Upper lobe of right lung (tissue), 1 donor: Measurements from ENCODE around the gene DCTN3. TPM values are rescaled to one million over a fixed set of nuclear protein-coding genes. Genes with fewer than 3 reads are reported as not detected.
A peak's percentile ranks its signal among the peaks of the same experiment; 100 is the strongest.

Experiments used
- ATAC-seq: fragments of 200-7000 bp; cut with Tn5 transposase; one replicate; pipeline ENCODE4 v1.9.1; 2020; ENCODE audit warnings: mild to moderate bottlenecking, moderate library complexity
- DNase-seq: peaks from one replicate; pipeline ENCODE4 v3.0.0-alpha.2; 2020
- H3K27ac ChIP-seq: fragments of 200-600 bp; one replicate; pipeline ENCODE4 v1.8.0; 2022
- H3K27me3 ChIP-seq: fragments of 200-600 bp; one replicate; pipeline ENCODE4 v1.8.0; 2022; ENCODE audit warnings: mild to moderate bottlenecking
- H3K36me3 ChIP-seq: fragments of 200-600 bp; one replicate; pipeline ENCODE4 v1.8.0; 2022
- H3K4me1 ChIP-seq: fragments of 200-600 bp; one replicate; pipeline ENCODE4 v1.8.0; 2022
- H3K4me3 ChIP-seq: fragments of 200-600 bp; one replicate; pipeline ENCODE4 v1.8.0; 2022; ENCODE audit warnings: mild to moderate bottlenecking
- H3K9me3 ChIP-seq: fragments of 200-600 bp; one replicate; pipeline ENCODE4 v1.8.0; 2022
- CTCF ChIP-seq: fragments of 200-600 bp; IDR thresholded peaks from one replicate; pipeline ENCODE4 v1.8.0; 2022; ENCODE audit warnings: antibody characterized with exemption
- intact Hi-C: fragments of 100-400 bp; cut with DNase I; formaldehyde crosslinking; loops from one replicate; pipeline ENCODE4 v1.11.0; 2022
- total RNA-seq: library from RNA; stranded (reverse); fragmentation: NEBNext Ultra II Directional; extraction: Animal tissue kit (Norgen Biotek cat#: 25700); gene quantifications from one replicate; pipeline ENCODE4 v1.2.1, GENCODE V29; 2021
- donor health status: DM: no; HTN: yes; CAD: no; lungs with severe emphysema.

Gene DCTN3
- total RNA-seq, 1 donor from 2014 or later, result 59.3 TPM

GRCh38 chr9:34629491-34629808 is 9.2 kb upstream of the DCTN3 start:
- no peak for DNase-seq
- no peak for ATAC-seq
- Histone ChIP-seq H3K9me3 (no peaks in the 10 kb centered on the region), H3K27ac (no peak overlapping the region), H3K27me3 (peaks cover 56% of the 10 kb centered on the region), H3K4me1 (peaks cover 12% of the 10 kb centered on the region), H3K4me3 (no peak overlapping the region), H3K36me3 (no peaks in the 10 kb centered on the region)
- intact Hi-C loops, result no loop called here
- TF ChIP-seq CTCF, result no peak

GRCh38 chr9:34628656-34629490 is 8.6 kb upstream of the DCTN3 start, which contains the start of gene ARID3C:
Gene ARID3C, minus strand, starts transcription at chr9:34629066. Its CDS starts 1,052 bp downstream, at chr9:34628014.
- intact Hi-C loops, result no loop called here
- H3K27me3 ChIP-seq, result peaks cover 60% of the 10 kb centered on the region
- H3K4me3 ChIP-seq, result peak within 1 kb of the TSS; percentile 39
- no peaks in the 10 kb centered on the region for H3K36me3 ChIP-seq
- ATAC-seq (peak; percentile 86), DNase-seq (peak; percentile 75)
- TF ChIP-seq CTCF, result no peak
- H3K4me1 ChIP-seq, result peaks cover 12% of the 10 kb centered on the region
- H3K9me3 ChIP-seq, result no peaks in the 10 kb centered on the region
- H3K27ac ChIP-seq, result no peak within 1 kb of the TSS

- Histone ChIP-seq H3K4me1 (peaks cover 18% of the 10 kb centered on the region), H3K9me3 (no peaks in the 10 kb centered on the region), H3K36me3 (no peaks in the 10 kb centered on the region), H3K27ac (no peak overlapping the region), H3K27me3 (peaks cover 69% of the 10 kb centered on the region), H3K4me3 (no peak overlapping the region)
- ATAC-seq (no peak), DNase-seq (no peak)
- intact Hi-C loops, result no loop called here
- no peak for TF ChIP-seq CTCF
These were observed 7.7 kb upstream of the DCTN3 start for GRCh38 chr9:34627716-34628655.

- DNase-seq (no peak), ATAC-seq (no peak)
- Histone ChIP-seq H3K27me3 (peaks cover 83% of the 10 kb centered on the region), H3K36me3 (no peaks in the 10 kb centered on the region), H3K4me3 (no peak overlapping the region), H3K4me1 (peaks cover 18% of the 10 kb centered on the region), H3K9me3 (no peaks in the 10 kb centered on the region), H3K27ac (no peak overlapping the region)
- intact Hi-C loops, result no loop called here
- no peak for TF ChIP-seq CTCF
These were observed 4.8 kb upstream of the DCTN3 start for GRCh38 chr9:34625186-34625486.

- Histone ChIP-seq H3K4me3 (no peak overlapping the region), H3K27ac (no peak overlapping the region), H3K36me3 (no peaks in the 10 kb centered on the region), H3K4me1 (peaks cover 21% of the 10 kb centered on the region), H3K27me3 (peaks cover 79% of the 10 kb centered on the region), H3K9me3 (no peaks in the 10 kb centered on the region)
- DNase-seq (no peak), ATAC-seq (no peak)
- intact Hi-C loops, result no loop called here
- no peak for TF ChIP-seq CTCF
These were observed 4.3 kb upstream of the DCTN3 start for GRCh38 chr9:34624475-34625185.
